ENCODE measurements around the gene PRRC2A.

DNA sequence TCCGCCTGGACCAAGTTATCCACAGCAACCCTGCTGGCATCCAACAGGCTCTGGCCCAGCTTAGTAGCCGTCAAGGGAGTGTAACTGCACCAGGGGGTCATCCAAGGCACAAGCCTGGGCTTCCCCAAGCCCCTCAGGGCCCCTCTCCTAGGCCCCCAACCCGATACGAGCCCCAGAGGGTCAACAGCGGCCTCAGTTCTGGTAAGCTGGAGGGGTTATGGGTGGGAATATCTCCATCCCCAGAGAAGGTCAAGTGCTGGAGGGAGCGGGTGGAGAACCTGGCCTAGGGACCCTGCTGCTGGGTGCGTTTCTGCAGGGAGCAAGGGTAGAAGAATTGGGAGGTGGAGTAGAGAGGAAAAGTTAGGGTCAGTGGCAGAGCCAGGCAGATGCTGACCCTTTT lies 12.9 kb downstream of the PRRC2A start:
- no peak for TF ChIP-seq POLR2A (IDR thresholded peaks at IDR 0.05)
- TF ChIP-seq, protein P1, sequence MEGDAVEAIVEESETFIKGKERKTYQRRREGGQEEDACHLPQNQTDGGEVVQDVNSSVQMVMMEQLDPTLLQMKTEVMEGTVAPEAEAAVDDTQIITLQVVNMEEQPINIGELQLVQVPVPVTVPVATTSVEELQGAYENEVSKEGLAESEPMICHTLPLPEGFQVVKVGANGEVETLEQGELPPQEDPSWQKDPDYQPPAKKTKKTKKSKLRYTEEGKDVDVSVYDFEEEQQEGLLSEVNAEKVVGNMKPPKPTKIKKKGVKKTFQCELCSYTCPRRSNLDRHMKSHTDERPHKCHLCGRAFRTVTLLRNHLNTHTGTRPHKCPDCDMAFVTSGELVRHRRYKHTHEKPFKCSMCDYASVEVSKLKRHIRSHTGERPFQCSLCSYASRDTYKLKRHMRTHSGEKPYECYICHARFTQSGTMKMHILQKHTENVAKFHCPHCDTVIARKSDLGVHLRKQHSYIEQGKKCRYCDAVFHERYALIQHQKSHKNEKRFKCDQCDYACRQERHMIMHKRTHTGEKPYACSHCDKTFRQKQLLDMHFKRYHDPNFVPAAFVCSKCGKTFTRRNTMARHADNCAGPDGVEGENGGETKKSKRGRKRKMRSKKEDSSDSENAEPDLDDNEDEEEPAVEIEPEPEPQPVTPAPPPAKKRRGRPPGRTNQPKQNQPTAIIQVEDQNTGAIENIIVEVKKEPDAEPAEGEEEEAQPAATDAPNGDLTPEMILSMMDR (IDR thresholded peaks at IDR 0.05), result no peak
